Lower leg skin (tissue), 3 donors: ENCODE data around the gene TRIM71.

Experiments used
- POLR2A ChIP-seq, 2 donors: fragments of 450-650 bp; IDR thresholded peaks; one replicate each; pipeline ENCODE4 v1.6.1; 2016 to 2017; ENCODE audit warnings: antibody characterized with exemption in 2 of 2, mild to moderate bottlenecking in 1 of 2, moderate library complexity in 1 of 2
- TF ChIP-seq, protein P1 (sequence below), 3 donors: fragments of 450-650 bp; IDR thresholded peaks; one replicate each; pipeline ENCODE4 v1.5.1; 2016; ENCODE audit warnings: antibody characterized with exemption in 3 of 3, mild to moderate bottlenecking in 3 of 3, moderate library complexity in 2 of 3

DNA sequence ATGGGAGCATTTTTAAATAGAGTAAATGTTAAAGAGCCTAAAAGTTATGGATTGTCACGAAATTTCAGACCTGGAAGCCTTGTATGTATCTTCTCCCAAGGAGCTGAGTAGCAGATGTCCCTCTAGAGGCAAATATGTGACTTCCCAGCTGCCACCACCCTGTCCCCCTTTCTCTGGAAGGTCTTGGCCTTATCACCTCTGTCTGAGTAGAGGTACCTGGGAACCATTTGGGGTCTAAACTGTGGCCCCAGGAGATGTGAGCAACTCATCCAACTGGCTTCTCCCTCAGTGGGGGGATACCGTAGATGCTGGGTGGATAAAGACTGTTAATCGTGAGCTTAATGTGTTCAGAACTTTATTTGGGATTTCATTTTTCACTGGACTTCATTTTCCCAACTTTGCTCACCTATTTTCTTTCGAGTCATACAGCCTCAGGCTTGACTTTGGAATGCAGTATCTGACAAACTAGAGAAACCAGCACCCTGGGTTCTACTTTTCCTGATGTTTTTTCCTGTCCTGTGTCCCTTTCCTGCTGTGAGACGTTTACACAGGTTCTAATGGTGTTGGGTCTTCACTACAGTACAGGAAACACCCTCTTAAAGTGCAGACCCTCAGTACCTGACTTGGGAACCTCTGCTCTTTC lies 80.3 kb downstream of the TRIM71 start:
- TF ChIP-seq POLR2A (IDR thresholded peaks at IDR 0.05): no peak
- TF ChIP-seq, protein P1, sequence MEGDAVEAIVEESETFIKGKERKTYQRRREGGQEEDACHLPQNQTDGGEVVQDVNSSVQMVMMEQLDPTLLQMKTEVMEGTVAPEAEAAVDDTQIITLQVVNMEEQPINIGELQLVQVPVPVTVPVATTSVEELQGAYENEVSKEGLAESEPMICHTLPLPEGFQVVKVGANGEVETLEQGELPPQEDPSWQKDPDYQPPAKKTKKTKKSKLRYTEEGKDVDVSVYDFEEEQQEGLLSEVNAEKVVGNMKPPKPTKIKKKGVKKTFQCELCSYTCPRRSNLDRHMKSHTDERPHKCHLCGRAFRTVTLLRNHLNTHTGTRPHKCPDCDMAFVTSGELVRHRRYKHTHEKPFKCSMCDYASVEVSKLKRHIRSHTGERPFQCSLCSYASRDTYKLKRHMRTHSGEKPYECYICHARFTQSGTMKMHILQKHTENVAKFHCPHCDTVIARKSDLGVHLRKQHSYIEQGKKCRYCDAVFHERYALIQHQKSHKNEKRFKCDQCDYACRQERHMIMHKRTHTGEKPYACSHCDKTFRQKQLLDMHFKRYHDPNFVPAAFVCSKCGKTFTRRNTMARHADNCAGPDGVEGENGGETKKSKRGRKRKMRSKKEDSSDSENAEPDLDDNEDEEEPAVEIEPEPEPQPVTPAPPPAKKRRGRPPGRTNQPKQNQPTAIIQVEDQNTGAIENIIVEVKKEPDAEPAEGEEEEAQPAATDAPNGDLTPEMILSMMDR (IDR thresholded peaks at IDR 0.05): no peak
